Fibroblast of upper back skin (primary cell): ENCODE measurements around the gene TAB3.

Source experiments
- DNase-seq: peaks from one replicate; pipeline ENCODE4 v3.0.0-alpha.2; 2013

The TAB3 gene

DNA sequence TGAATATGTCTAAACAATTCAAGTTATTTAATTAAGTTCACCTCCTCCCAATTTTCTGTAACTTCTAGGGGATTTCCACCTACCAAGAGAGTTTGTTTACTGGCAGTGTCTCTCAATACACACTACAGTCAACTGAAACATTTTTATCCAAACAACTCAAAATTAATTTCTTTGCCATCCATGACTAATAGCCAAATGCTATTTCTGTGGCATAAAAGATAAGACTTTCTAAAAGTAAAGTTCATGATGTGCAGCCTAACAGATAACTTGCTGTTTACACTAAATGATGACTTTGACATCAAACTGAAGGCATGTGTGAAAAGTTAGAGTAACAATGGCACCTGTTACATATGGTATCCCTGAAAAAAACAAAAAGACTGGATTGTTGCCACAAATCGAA, 7.3 kb downstream of the TAB3 start:
- DNase-seq: no peak

DNA sequence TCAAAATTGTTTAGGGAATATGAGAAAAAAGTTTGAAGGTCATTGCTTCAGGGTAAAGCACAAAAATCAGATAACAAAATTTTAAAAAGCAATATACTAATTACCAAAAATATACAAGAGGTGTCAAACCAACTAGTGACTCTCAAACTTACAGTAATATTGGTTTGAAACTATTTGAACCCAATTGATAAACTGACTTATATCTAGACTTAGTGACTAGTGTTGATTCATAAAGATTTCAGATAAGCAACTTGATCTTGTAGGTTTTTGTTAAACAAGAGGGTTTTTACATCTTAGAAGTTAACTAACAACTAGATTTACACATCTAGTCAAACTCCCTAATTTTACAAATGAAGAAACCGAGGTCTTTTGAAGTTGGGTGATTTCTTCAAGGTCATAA, 7.7 kb downstream of the TAB3 start:
- DNase-seq: no peak

DNA sequence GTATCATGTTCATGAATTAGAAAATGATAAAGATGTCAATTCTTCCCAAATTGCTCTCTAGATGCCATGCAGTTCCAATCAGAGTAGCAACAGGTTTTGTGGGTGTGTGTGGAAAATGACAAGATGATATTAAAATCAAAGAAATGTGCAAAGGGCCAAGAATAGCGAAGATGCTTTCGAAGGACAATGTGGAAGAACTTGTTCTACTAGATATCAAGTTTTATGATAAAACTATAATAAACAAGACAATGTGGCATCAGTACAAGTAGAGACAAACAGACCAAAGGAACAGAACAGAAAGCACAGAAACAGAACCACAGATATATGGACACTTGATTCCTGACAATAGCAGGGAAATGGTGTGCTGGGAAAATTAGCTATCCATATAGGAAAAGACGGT, 9.0 kb downstream of the TAB3 start:
- DNase-seq: no peak

DNA sequence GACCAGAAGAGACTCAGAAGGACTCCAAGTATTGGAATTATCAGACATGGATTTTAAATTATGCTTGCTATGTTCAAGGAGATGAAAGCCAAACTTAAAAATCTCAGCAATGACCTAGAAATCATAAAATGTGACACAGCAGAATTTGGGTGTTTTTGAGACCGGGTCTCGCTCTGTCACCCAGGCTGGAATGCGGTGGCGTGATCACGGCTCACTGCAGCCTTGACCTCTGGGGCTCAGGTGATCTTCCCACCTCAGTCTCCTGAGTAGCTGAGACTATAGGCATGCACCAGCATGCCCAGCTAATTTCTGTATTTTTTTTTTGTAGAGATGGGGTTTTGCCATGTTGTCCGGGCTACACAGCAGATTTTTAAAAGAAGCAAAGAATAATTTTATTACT, 12.7 kb downstream of the TAB3 start:
- no peak for DNase-seq

DNA sequence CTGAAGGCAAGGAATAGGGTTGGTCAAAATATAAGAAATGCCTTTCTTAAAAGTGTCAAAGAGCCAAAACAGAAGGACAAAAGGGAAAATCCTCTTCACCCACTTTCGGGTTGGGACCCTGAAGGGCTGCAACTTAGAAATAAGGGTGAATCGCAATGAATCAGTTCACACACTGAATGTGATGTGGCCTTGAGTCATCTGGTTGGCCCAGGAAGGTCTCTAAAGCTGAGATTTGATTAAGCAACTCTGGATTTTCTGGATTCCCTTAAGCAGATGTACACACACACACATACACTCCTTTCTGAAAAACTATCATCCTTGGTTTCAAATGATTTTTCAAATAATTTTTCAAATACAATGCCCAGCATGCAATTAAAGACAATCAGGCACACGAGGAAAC, 13.1 kb downstream of the TAB3 start:
- DNase-seq: peak; percentile 77

DNA sequence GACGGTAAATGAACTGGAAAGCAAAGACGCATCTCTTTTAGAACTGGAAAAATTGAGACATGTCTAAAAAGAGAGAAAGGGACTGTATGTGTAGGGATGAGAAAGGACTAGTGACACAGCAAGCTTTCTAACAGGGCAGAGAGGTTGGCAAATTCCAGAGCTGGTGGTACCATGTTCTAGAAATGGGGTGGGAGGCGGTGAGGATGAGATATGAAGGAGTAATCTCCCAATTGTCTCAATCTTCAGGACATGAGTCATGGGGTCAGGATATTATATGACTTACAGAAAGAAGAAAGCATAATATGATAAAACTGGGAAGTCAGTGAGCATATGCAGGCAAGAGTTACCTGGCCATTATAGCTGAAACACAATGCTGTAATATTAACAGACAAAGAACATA, 14.2 kb downstream of the TAB3 start:
- DNase-seq: no peak

DNA sequence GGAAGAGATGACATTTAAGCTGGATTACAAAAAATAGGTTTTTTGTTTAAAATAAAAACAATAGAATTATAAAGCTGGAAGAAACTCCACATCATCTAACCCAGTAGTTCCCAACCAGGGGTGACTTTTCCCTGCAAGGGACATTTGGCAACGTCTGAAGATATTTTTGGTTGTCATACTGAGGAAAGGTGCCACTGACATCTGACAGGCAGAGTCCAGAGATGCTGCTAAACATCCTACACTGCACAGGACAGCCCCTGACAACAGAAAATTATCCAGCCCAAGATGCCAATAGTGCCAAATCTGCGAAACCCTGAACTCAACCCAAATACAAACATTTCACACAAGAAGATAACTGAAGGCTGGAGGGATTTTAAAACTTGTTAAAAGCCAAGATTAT, 18.5 kb downstream of the TAB3 start:
- no peak for DNase-seq

DNA sequence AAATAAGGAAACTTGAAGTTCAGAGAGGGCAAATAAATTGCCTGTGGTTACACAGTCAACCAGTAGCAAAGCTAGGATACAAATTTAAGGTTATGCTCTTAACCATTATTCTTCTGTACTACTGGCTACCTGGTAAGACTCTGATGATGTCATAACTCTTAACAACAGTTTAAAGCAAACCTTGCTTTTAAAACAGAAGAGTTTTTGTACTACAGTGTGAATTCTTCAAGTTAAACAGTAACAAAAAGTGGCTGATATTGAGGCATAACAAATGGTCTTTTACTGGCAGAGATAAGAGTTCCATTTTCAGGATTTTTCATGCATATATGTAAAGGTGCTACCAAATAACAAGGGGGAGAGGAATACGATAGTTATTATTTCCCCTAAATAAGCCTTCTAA, 23.4 kb downstream of the TAB3 start:
- no peak for DNase-seq

DNA sequence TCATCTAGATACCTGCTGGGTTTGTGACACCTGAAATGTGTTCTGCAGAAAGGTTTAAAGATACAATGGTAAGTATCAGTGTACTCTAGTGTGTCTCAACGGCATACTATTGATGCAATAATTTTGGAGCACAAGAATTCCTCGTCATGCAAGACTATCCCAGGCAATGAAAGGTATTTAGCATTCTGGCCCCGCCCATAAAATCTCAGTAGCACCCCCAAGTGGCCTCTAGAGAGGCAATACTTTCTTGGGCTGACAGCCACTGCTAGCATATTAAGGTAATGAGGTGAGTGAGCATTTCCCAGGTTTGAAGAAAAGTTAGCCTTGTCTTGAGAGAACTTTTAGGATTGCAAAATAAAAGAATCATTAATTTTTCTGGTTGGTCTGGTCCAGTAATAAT, 24.0 kb downstream of the TAB3 start:
- no peak for DNase-seq

DNA sequence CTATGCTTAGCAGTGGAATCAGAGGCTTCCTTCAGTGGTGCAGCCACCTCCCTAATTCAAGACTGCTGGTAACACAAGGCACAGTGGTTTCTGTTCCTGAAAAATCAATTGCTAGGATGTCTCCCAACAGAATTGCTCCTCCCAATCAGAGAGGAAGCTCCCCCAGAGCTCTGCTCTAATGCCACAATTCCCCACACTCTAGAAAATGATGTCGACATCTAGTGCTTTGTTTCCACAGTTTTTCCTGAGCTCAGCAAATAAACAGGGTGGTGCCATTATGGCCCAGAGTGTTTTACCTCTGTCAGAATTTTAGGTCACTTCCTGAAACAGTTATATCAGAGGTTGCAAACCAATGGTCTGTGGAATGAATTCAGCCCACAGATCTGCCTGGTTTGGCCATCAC, 24.7 kb downstream of the TAB3 start:
- DNase-seq: no peak

DNA sequence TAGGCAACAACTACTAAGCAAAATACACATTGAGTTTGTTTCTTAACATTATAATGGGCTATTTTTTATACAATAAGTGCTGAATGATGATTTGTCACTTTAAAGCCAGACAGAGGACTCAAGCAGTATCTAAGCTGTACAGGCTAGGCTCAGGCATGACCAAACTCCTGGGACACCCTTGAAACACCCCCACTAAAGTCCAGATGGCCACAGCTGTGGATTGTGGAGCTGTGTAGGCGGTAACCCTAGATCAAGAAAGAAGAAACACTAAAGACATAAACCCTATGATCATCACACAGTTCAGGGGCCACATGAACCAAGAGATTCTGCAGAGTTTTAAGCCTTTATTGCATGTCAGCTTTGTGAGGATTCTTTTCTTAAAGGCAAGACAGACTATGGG, 25.1 kb downstream of the TAB3 start:
- no peak for DNase-seq

DNA sequence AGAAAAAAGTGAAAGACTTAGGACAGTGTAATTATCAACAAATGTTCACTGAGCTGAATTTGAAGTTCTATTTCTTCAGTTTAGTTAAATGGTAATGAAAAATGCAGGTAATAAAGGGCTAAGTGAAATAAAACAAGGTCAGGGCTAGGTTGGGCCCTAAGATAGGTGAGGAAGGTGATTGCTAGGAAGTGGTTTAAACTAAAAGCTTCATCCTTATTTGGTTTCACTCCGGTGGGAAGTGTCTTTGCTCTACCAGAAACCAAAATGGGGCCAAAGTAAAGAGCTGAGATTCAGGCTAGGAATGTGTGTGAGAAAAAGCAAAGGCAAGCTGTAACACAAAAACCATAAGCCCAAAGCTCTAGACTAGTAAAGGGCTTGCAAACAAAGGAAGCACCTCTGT, 31.0 kb downstream of the TAB3 start:
- no peak for DNase-seq

DNA sequence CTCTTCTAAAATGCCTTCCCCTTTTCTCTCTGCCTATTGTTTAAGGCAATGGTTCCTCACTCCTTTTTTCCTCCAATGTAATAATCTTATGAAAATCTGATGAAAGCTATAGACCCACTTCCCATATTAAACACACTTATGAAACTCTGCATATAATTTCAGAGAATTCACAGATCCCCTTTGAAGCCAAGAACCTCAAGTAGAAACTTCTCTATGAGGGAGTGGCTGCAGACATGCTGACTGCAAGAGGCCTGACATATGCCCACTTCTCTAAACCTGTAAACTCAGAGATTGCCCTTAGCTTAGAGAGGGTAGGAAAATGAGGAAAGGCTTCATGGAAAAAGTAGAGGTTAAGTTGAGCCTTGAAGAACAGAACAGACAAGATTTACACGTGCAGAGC, 37.6 kb downstream of the TAB3 start:
- DNase-seq: no peak

DNA sequence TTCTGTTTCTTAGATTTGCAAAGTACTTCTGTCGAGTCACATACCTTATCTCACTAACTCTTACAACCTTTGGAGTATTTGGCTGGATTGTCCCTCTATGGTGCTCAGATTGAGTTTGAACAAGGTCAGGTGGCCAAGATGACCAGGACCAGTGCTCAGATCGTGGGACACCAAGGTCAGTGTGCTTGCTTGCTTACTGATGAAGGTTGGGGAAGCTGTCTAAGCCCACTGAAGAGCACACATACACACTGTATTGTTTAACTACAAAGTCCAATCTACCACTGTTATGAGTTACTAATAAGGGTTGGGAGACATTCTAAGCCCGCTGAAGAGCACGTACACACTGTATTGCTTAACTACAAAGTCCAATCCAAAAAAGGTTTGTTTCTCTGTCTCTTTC, 53.7 kb downstream of the TAB3 start:
- no peak for DNase-seq

DNA sequence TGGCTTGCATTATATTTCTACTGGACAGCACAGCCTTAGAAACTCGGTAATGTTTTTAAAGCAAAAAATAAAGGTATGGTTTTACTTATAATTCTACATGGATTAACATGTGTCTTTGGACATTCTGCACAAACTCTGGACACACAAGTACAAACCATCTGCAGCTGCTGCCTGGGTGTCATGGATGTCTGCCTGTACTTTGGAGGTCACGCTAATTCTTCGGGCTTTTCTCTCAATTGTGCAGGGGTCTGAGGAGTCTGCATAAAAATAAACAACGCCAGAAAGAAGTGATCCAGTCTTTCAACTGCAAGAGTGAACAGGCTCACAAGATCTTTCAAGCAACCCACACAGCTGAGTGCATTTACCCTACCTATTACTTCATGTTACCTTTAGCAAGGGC, 55.2 kb downstream of the TAB3 start:
- no peak for DNase-seq

DNA sequence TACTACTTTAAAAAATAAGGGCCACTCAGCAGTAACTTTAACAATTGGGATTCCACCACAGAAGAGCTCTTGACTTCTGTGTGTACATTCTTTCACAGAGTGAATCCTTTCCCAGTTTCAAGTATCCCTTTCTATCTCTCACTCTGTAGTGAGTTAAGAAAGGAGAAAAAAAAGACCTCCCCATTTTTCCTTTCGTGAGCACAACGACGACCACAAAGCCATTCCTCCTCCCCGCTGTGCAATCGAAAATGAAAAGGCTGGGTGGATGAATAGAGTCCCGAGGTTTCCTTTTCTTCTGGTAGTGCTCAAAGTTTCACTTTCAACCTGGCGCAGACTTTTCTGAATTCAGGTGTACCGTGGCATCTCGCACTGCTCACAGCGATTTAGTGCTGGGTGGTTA, 58.0 kb downstream of the TAB3 start:
- no peak for DNase-seq

DNA sequence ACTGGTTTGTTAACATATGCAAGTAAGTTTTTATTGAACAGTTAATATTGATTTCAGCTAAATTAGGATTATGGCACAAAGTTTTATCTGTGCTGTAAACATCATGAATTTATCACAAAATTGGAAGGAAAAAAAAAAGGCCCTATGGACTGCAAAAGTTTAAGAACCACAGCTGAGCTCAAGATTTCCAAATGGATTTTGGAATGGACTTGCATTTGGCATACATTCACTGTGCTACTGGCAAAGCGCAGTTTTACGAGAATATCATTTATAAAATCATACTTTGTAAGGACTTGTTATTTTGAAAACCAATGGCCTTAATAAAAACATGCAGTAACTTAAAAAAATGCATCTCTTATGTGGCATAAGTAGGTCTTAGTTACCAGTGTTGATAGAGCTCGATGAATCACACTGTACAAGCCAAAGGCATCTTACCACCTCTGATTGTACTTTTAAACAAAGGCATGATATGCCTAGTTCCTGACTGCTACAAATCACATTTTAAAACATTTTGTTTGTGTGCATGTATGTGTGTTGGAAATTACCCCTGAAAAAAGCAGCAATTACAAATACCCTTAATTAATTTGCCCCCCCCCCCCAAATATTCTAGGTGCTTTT, 58.6 kb downstream of the TAB3 start:
- DNase-seq: no peak

DNA sequence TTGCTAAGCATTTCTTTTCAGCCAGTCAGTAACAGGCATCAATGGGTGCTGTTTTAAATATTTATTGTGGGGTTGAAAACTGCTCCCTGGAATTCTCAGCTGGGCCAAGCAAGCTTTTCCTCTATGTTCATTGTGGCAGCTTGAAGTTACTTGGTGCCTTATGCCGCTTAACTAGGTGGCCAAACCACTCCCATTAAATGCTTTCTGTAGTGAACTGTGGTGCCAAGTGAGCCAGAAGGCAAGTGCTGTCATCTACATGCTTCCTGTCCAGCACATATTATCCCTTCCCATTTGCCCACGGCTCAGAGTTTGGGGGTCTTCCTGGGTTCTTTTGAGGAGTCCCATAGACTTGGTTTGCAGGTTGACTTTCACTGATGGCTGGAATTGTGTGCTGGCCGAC, 64.8 kb downstream of the TAB3 start:
- no peak for DNase-seq

DNA sequence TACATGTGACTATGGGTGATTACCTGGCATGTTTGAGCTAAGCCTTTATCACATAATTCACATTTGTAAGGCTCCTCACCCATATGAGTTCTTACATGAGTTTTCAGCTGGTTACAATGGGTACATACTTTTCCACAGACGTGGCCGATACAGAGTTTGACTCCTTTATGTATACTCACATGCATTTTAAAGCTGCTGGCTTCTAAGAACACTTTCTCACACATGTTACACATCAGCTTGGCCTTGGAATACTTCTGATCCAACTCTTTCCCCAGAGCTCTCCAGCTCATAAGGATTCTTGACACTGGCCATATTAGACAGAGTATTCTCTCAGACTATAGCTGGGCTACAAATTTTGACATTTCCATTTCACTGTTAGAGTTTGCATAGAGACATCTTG, 66.3 kb downstream of the TAB3 start:
- peak; percentile 42 for DNase-seq

DNA sequence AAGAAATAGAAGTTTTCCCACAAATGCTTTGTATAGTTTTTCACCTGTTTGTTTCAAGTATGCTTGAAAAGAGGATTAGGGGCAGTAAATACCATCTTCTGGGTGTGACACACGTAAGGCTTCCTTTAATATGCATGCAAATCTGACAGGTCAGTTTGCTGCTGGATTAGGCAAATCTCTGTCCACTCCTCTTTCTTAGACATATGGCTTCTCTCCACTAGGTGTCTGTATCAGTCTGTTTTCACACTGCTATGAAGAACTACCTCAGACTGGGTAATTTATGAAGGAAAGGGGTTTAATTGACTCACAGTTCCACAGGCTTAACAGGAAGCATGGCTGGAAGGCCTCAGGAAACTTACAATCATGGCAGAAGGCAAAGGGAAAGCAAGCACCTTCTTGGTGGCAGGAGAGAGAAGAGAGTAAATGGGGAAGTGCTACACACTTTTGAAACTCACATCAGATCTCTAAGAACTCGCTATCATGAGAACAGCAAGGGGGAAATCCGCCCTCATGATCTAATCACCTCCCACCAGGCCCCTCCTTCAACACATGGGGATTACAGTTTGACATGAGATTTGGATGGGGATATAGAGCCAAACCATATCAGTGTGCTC, 66.9 kb downstream of the TAB3 start:
- peak; percentile 1 for DNase-seq

DNA sequence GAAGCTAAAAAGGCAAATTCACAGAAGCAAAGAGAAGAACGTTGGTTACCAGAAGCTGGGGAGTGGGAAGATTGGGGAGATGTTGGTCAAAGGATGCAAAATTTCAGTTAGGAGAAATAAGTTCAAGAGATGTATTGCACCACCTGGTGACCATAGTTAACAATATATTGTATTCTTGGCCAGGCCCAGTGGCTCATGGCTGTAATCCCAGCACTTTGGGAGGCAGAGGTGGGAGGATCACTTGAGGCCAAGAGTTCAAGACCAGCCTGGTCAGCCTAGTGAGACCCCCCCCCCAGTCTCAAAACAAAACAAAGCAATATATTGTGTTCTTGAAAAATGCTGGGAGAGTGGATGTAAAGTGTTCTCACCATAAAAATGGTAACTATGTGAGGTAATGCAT, 67.9 kb downstream of the TAB3 start:
- DNase-seq: no peak

DNA sequence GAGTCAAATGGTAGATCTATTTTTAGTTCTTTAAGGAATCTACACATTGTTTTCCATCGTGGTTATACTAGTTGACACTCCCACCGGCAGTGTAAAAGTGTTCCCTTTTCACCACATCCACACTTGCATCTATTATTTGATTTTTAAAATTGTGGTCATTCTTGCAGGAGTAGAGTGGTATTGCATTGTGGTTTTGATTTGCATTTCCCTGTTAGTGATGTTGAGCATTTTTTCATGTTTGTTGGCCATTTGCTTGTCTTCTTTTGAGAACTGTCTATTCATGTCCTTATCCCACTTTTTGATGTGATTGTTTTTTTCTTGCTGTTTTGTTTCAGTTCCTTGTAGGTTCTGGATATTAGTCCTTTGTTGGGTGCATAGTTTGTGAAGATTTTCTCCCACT, 70.0 kb downstream of the TAB3 start:
- DNase-seq: no peak

DNA sequence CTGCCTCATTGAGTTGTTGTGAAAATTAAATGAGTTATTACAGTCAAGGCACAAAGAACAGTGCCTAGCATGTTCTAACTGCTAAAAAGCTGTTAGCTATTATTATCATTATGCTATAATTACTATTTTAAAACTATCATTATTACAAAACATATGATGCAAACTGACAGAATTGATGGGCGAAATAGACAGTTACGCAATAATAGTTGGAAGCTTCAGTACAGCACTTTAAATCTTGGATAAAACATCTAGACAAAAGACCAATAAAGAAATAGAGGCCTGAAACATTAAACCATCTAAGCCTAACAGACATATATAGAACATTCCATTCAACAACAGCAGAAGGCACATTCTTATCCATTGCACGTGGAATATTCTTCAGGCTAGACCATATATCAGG, 73.0 kb downstream of the TAB3 start:
- DNase-seq: no peak

DNA sequence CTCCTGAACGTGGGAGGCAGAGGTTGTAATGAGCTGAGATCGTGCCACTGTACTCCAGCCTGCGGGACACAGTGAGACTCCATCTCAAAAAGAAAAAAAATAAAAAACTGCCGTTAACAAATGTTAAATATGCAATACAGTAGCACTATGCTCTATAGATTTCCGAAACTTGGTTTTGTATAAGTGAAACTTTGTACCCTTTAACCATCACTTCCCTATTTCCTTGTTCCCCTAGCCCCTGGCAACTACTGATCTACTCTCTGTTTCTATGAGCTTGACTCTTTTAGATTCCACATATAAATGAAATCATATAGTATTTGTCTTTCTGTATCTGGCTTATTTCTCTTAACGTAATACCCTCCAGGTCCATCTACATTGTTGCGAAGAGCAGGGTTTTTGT, 74.1 kb downstream of the TAB3 start:
- DNase-seq: no peak

DNA sequence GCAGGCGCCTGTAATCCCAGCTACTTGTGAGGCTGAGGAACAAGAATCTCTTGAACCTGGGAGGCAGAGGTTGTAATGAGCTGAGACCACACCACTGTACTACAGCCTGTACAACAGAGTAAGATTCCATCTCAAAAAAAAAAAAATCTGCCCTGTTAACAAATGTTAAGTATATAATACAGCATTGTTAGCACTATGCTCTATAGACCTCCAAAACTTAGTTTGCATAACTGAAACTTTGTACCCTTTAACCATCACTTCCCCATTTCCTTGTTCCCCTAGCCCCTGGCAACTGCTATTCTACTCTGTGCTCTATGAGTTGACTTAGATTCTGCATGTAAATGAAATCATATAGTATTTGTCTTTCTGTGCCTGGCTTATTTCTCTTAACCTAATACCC, 76.7 kb downstream of the TAB3 start:
- DNase-seq: no peak
